ENCODE results near the gene CPHXL.

CPHXL gene

DNA sequence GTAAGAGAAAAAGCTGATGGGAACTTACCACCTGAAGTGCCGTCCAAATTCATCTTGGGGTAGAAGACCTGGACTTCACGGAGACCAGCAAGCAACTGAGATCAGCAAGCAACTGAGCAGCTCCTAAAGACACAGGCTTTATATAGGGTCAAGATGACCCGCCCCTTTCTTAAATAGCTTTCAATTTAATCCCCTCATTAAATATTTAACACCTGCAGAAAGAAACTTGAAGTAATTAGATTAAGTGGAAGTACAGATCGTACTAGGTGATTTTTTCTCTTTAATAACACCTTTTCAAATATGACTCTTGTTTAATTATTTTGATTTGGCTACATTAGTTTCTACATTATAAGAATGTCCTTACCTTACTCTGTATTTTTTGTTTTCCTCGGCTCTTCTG, at the start of gene CPHXL:
TSS of gene CPHXL (minus strand) at position 101 of the 400 bp plus-strand sequence. CDS start at position 53, 48 bp downstream.
- no peak for DNase-seq

DNA sequence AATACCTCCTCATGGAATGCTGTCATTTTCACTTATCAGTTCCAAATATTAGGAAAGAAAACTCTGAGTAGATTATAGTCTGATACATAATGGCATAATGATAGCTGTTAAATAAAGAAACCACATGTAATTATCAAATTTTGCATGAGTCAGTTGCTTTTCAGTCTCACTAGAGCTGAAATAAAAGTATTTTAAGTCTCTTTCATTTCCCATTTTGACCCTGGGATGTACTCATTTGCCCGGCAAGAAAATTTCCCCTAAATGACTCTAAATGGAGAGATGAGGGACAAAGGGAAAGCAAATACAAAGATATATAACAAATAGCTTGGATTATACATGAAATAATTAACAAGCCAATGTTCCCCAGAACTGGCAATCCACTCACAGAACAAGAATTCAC, 47.9 kb upstream of the CPHXL start:
- no peak for DNase-seq

DNA sequence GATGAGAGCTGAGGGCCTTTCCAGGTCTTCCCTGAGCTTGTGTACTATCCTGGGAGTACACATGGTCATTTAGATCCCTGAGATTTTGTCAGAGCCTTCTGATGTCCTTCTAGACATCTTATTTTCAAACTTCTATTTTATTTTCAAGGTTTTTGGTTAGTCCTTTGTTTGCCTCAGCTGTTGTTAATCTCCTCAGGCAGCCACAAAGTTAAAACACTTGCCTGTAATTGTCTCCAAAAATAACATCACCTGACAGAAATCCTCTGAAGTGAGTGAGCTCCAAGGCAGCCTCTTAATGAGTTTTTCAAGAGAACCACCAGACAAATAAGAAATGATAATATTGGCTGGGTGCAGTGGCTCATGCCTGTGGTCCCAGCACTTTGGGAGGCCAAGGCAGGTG, 43.8 kb upstream of the CPHXL start:
- DNase-seq = no peak

DNA sequence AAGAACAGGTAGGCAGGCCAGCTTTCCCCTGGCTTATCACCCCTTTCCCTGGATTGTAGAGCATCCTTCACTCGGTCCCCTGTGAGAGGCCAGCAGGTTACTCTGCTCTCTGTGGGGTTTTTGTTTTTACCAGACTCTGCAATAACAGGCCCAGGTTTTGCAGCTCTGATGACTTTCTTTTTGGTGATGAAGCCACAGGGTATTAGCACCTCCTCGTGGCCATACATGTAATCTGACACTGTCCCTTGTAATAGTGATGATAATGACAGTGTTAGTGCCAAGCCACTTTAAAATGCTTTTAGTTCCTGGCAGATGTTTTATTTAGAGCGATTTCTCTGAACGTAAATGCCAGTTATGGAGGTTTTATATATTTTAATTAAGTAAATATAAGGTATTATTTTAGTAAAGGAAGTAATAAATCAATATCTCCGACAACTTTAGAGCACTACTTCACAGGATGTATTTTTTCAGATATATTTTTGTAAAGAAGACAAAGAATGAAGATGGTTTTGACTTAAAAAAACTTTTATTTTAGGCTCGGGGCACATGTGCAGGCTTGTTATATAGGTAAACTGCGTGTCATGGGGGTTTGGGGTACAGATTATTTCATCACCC, 38.0 kb upstream of the CPHXL start:
- DNase-seq = no peak

DNA sequence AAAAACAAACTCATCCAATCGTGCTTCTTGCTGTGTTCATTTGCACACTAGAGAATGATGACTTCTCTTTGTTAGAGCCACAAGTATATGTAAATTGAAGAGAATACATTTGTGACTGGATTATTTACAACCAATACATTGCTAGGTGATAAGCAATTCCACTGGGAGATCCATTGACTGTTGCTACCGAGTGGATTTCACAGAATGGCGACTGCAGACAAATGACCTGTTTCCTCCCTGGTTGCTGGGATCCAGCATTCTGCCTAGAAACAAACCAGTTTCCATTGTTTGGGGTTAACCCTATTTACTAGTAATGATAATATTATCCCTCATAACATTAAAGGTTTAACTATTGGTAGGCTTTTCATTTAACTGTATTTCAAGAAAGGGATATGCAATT, 36.9 kb upstream of the CPHXL start:
- DNase-seq = no peak

DNA sequence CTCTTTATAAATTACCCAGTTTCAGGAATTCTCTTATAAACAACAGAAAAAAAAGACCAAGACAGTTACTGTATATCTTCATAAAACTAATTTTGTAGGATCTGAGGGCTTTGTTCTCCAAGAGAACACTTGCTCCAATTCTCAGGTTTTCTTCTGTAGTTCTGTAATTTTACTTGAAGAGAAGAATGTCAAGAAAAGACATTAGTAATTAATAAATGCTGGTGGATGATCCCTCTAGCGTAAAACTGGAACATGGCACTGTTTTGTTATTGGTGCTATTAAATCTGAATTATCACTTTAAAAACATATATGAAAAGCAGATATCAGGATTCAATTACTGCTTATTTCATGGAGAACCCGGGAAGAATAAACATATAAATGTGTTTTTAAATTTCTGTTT, 36.5 kb upstream of the CPHXL start:
- DNase-seq = no peak

DNA sequence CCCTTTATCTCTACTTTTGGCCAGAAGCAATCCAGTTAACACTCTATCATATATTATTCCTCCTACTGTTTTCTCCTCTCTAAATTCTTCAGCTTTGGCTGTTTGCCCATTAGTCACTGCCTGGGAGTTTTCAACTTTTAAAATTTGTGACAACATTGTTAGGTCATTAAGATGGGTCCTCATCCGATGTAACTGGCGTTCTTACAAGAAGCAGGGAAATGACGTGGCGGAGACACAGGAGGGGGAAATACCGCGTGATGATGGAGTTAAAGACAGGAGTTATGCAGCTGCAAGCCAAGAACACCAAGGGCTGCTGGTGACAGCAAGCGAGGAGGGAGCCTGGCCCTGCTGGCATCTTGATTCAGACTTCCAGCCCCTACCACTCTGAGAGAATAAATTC, 34.8 kb upstream of the CPHXL start:
- no peak for DNase-seq

DNA sequence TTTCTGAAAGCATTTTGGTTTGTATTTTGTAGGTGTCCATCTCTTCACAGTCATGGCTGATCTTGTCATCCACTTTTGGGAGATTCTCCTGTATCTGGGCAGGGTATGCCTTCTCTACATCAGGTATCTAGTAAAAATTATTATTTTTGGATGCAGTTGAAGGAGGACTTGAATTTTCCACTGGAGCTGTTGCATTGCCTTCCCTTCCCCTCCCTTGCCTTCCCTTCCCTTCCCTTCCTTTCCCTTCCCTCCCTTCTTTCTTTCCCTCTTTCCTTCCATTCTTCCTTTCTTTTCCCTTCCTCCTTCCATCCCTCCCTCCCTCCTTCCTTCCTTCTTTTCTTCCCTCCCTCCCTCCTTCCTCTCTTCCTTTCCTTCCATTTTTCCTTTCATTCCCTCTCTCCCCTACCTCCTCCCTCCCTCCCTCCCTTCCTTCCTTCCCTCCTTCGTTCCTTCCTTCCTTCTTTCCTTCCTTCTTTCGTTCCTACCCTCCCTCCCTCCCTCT, 33.8 kb upstream of the CPHXL start:
- DNase-seq = no peak

DNA sequence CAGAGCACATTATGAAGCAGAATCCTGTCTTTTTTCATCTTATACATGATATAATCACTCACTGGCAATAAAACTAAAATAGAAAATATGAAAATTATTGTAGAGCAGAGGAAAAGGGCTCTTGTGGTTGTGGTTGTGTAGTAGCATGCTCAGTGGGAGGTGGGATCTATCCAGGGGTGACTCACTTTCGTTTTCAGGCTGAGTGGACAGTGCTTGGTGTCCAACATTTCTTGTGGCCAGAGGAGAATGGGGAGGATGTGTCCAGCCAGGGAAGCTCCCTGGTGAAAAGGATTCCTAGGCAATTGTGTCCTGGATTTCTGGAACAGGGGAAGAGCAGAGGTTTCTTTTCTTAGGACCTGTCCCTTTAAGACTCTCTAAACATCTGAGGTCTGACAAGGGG, 31.9 kb upstream of the CPHXL start:
- no peak for DNase-seq

DNA sequence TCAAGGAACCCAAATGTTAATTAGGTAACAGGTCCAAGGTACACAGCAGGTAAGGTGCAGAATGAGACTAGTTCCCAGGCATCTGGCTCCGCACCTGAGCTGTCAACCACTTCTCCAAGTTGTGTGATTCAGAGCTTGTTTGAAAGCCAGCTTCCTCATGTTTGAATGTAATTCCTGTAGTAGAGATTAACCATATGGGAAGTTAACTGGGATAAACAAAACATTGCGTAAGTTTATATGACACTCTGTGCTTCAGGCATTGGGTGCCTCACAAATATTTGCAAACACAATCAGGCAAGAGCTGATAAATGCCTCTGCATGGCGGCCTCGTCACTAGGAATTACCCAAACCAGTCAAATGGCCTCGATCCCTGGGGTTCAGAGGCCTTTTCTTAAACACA, 27.9 kb upstream of the CPHXL start:
- DNase-seq = no peak

DNA sequence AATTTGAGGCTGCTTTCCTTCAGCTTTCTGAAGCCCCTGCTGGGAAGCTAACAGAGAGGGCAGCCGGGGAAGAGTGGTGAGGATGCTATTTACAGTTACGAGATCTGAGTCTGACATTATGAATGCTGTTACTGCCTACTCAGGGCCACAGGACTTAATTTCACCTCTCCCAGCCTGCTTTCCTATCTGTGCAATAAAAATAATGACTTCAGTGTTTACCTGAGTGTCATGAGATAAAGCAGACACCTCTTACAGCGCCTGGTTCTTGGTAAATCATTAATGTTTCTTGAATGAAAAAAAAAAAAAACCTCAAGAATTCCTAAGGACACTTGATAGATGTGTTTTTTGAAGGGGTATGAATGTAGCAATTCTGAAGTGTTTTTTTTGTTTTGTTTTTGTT, 24.2 kb upstream of the CPHXL start:
- no peak for DNase-seq

DNA sequence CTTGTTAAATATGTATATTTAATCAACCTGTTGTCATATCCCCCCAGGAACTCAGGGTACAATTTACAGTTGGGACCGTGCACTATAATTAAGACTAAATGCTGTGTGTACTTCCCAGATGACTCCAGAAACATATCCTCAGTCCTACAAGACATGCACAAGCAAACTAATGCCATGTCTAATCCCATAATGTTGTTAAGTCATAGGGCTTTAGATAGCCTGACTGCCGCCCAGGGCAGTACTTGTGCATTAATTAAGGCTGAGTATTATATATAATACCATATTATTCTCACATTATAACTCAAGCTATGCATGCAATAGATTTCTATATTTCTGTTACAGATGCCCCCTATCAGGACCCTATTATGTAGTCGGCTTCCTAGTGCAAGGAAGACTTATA, 20.1 kb upstream of the CPHXL start:
- DNase-seq = no peak

DNA sequence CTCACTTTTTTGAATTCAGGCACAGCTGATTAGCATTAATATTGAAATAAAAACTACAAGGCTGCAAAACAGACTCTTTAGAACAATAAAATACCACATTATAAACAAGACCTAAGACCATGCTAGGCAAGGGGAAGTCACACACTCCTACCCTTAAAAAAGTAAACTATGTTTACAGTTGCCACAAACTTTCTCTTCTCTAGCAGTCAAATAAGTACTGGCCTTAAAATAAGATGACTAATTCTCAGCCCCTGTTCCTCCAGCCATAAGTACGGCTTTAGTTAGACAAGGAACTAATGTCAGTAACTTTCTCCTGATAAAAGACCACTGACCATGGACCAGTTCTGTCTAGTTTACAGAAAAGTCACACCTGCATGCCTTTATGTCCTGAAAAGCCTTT, 19.5 kb upstream of the CPHXL start:
- DNase-seq = no peak

DNA sequence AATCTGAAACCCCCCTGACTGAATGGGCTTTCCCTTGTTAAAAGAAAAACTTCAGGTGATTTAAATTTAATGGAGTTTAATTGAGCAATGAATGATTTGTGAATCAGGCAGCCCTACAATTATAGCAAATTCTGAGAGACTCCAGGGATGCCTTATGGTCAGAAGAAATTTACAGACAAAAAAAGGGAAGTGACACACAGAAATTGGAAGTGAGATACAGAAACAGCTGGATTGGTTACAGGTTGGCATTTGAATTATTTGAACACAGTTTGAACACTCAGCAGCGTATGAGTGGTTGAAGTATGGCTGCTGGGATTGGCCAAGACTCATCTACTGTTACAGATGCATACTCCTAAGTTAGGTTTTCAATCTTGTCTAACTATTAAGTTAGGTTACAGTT, 19.0 kb upstream of the CPHXL start:
- no peak for DNase-seq

DNA sequence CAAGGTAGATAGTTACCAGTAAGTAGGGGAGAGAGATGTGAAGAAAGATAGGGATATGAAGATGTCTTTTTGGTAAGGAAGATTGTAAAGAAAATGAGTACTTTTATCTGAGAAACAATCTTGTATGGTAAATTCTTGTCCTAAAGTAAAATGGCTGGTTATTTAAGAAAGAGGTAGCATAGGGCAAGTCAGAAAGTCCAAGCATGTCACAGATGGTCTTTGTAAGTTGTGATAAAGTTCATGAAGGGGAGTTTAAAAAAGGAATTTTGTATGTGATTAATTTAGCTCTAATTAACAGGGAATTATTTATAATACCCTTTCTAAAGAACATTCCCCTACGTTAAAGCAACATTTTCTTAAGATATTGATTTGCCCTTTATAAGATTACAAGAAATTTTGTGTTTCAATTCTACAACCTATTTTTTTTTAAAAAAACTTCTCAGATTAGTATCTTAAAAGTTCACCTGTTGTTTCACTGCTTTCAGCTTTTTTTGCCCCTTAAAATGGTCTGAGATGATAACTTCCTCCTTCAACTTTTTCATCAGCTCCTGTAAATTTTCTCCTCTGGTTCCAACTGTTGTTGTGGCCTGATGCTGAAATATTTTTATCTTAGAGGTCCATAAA, 16.2 kb upstream of the CPHXL start:
- DNase-seq = no peak

DNA sequence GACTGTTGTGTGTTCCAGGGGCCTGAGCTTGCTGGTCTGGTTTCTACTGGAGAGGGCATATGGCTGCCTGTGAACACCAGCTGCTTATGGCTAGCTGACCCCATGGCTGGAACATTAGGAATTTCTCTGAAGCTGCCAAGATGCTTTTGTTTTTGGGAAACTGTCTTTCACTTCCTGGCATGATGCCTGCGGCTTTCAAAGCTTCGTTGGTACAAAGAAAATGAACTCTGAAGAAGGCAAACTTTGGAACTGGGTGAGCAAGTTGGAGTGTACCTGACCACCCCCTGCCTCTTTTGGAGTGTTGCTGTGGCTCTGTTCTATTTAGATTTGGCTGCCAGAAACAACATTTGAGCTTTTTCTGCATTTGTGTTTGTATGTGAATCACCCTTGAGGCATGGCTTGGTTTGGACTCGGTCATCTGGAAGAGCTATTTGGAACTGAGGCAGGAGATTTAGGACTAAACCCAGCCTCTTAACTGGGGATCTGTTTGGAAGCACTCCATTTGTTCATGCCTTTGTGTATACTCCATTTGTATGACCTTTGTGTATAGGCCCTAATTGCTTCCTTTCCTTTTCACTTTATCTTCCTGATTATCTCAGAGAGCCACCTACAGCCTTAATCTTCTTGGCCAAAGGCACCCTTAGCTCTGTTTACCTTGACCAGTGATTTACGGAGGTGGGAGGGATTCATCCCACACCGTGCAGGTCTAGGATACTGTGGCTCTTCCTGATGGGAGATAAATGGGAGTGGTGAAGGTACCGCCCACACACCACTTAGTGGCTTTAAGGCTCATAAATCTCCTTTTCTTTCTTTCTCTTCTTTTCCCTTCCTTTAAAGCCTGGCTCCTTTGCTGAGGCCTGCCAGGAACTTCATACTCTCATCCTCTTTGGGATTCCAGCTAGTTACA, 7.3 kb upstream of the CPHXL start:
- no peak for DNase-seq

DNA sequence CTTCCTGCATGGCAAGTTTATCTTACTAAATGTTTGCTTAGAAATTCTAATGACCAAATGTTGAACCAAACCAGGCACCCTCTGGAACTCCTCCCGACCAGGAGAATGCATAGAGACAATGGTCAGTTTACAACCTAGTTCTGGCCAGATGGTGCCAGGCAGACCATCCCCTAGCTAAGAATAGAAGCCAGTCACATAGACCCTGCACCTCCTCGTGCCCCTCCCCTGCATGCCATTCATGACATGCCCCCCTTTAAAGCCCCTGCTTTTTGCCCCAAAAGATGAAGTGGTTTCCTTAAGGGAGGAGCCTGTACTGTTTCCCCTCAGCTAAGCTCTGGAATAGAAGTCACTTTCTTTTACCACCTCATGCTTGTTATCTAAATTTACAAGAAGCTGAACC, 6.6 kb upstream of the CPHXL start:
- no peak for DNase-seq

DNA sequence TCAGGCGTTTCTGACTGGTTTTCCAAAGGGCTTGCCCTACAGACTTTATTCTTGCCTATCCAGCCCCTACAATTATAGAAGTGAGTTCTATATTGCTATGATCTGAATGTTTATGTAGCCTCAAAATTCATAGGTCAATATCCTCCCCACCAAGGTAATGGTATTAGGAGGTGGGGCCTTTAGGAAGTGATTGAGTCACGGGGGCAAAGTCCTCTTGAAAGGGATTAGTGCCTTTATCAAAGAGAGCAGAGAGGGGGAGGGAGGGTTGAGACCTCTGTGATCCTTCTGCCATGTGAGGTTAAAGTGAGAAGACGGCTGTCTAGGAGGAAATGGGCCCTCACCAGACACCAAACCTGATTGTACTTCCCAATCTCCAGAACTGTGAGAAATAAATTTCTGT, 931 bp upstream of the CPHXL start:
- DNase-seq = no peak

DNA sequence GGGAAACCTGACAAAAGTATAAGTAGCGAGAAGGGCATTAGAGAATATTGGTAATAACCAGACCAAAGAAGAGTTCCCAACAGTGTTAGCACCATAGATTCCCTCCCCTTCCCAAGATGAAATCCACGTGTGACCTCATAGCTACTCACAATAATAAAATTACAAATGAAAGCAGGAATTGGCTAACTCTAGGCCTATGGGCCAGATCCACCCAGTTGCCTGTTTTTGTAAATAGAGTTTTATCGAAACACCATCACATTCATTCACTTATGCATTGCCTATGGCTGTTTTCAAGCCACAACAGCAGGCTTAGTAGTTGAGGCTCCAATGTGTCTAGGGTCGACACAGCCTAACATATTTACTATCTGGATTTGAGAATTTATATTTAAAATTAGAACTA, 7.8 kb downstream of the CPHXL start:
- no peak for DNase-seq

DNA sequence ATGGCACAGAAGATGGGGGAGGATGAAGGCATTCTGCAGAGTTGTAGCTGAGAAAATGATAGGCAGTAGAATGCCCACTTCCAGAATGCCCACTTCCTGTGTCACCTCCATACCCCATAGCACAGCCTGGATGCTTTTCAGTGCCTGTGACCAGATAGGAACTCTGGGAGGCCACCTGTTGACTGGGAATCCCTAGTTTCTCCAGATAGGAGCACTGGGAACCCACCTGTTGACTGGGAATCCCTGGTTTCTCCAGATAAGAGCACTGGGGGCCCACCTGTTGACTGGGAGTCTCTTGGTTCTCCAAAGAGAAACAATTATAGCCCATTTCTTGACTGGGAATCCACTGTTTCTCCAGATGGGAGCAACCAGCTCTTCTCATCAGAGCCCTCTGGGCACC, 11.6 kb downstream of the CPHXL start:
- DNase-seq = no peak

DNA sequence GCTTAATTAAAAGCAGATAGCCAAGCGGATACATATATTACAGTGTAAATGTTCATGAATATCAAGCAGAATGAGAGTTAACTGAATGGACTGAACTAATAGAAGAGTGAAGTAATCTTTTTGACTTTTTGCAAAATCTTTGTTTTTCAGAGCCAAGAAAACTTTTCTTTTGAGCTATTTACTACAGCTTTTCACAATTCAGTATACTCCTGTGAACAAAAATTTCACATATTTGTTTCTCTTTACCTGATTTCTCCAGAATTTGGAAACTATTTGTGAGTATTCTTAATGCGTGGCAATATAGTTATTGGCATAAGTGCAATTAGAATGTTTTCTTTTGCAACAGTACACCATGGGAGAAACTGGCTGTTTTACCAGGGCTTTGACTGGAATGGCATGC, 15.9 kb downstream of the CPHXL start:
- no peak for DNase-seq

DNA sequence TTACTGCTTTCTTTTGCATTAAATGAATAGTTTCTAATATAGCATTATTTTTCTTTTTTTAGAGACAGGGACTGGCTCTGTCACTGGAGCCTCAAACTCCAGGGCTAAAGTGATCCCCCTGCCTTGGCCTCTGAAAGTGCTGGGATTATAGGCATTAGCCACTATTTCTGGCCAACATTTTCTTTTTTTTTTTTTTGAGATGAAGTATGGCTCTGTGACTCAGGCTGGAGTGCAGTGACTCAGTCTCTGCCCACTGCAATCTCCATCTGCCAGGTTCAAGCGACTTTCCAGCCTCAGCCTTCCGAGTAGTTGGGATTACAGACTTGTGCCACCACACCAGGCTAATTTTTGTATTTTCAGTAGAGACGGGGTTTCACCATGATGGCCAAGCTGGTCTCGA, 23.0 kb downstream of the CPHXL start:
- DNase-seq = no peak

DNA sequence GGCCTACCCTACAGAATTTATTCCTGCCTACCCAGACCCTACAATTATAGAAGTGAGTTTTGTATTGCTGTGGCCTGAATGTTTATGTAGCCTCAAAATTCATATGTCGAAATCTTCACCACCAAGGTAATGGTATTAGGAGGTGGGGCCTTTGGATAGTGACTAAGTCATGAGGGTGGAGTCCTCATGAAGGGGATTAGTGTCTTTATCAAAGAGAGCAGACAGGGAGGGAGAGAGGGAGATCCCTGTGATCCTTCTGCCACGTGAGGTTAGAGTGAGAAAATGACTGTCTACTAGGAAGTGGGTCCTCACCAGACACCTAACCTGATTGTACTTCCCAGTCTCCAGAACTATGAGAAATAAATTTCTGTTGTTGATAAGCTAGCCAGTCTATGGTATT, 24.0 kb downstream of the CPHXL start:
- no peak for DNase-seq

DNA sequence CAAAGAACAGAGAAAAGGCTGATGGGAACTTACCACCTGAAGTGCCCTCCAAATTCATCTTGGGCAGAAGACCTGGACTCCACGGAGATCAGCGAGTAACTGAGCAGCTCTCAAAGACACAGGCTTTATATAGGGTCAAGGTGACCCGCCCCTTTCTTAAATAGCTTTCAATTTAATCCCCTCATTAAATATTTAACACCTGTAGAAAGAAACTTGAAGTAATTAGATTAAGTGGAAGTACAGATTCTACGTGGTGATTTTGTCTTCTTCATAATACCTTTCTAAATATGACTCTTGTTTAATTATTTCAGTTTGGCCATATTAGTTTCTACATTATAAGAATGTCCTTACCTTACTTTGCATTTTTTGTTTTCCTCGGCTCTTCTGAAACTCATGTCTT, 24.9 kb downstream of the CPHXL start, which contains the start of gene DUXB:
TSS of gene DUXB (minus strand) at position 101 of the 400 bp plus-strand sequence. CDS start at position 58, 43 bp downstream.
- no peak for DNase-seq
